Loucy (cell line): ENCODE measurements around the gene ZNF511.

ENCODE experiments used
- EZH2phosphoT487 ChIP-seq: fragments of 200-600 bp; IDR thresholded peaks from 2 replicates; pipeline ENCODE4 v1.6.1; 2018; ENCODE audit warnings: antibody characterized with exemption, mild to moderate bottlenecking, moderate library complexity, borderline replicate concordance
- TF ChIP-seq, protein P1 (sequence below): fragments of 200-600 bp; sonication (generic); conservative IDR thresholded peaks from 2 replicates; pipeline ENCODE4 v1.5.1; 2014; ENCODE audit warnings: mild to moderate bottlenecking, antibody characterized with exemption, low read length

DNA sequence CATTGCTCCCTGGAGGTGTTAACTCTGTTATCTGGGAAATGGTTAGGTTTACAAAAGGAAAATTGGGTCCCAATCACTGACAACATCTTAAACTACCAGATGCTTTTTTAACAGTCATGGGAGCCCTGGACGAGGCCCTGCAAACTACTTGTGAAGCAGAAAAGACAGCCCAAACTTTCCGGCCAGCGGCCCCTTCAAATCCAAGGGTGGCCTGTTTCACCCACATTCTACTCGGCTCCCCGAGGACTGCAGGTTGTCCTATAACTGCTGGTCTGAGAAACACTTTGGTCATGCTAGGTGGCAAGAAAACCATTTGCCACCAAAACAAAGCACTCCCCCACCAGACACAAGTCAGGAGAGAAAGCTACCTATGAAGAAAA, 2.6 kb upstream of the ZNF511 start:
- TF ChIP-seq, protein P1, sequence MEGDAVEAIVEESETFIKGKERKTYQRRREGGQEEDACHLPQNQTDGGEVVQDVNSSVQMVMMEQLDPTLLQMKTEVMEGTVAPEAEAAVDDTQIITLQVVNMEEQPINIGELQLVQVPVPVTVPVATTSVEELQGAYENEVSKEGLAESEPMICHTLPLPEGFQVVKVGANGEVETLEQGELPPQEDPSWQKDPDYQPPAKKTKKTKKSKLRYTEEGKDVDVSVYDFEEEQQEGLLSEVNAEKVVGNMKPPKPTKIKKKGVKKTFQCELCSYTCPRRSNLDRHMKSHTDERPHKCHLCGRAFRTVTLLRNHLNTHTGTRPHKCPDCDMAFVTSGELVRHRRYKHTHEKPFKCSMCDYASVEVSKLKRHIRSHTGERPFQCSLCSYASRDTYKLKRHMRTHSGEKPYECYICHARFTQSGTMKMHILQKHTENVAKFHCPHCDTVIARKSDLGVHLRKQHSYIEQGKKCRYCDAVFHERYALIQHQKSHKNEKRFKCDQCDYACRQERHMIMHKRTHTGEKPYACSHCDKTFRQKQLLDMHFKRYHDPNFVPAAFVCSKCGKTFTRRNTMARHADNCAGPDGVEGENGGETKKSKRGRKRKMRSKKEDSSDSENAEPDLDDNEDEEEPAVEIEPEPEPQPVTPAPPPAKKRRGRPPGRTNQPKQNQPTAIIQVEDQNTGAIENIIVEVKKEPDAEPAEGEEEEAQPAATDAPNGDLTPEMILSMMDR, result no peak
- TF ChIP-seq EZH2phosphoT487, result no peak
